ENCODE data around the gene SFTPD.

- no peak for TF ChIP-seq CTCF (IDR thresholded peaks at IDR 0.05)
- TF ChIP-seq POLR2AphosphoS5 (IDR thresholded peaks at IDR 0.05): no peak
- TF ChIP-seq POLR2A (IDR thresholded peaks at IDR 0.05): no peak
- TF ChIP-seq EP300 (IDR thresholded peaks at IDR 0.05; ENCODE audit: low read depth): no peak
Observed at GRCh38 chr10:79984851-79985250, 35.9 kb upstream of the SFTPD start.
